ENCODE data around the gene ASB1. TPM values are rescaled to one million over a fixed set of nuclear protein-coding genes. Genes with fewer than 3 reads are reported as not detected.

ASB1 gene
- total and polyA plus RNA-seq, 9 of the 15 experiments (the other 6 are each of a cell fraction or from before 2014, with no cell fraction given): 6.3 to 37.7 (median 23.9) TPM

DNA sequence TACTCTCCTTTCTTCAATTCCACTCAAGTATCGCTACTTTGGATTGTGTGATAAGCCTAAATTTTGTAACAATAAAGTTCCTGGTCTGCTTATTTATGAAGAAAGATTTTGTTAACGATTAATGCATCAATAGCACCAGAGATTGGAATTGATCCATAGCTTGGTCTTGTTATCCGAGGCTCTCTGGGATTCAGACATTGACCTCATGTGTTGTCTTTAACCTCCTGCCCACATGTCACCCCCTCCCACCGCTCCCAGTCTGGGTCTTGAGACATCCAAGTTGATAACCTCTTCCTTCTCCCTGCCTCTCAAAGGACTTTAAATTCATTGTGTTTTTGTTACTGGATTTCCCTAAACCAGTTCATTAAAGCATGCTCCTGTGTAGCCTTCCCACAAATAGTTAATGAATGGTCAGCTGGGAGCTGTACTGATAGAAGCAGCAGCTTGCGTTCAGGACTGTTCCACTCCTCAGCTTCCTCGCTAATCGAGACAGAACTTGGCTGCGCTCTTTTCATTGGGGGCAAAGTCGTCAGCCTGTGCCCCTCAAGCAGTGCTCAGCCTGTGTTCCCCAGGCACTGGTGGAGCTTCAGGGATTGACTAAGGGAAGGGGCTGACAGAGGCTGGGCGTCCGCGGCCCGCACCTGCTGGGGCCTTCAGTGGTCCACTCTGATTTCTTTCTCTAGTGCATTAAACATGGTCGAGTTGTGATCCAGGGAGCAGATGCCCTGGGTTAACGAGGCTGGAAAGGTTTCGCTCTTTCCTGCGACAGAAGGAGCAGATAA, 18.9 kb downstream of the ASB1 start:
- no peak overlapping the region for H3K4me3 ChIP-seq
- no peak for FAIRE-seq
- H3K9me1 ChIP-seq (ENCODE audit: control insufficient read depth, insufficient read depth, low read length): peaks cover 1% of the 10 kb centered on the region
- POLR2A ChIA-PET: interaction anchor here (1.0 kb wide), 1 partner anchor 23 kb away, joined by 3 read pairs; no protein-coding TSS in a partner anchor
- no peaks in the 10 kb centered on the region for H3K27me3 ChIP-seq (ENCODE audit: control insufficient read depth in 2 of 2, insufficient read depth in 2 of 2, low read length in 2 of 2)
- H3K4me1 ChIP-seq (replicated peaks in 1 of 2; ENCODE audit: control insufficient read depth in 2 of 2, insufficient read depth in 2 of 2, low read length in 2 of 2): peaks cover 3% of the 10 kb centered on the region in 2 experiments; a peak in 3 of 5 replicates
- CTCF ChIA-PET (ENCODE audit: low intra/inter-chr PET ratio): no interaction called here
- H3K4me2 ChIP-seq (ENCODE audit: insufficient read depth, low read length): no peak overlapping the region
- H3K79me2 ChIP-seq (ENCODE audit: control insufficient read depth, insufficient read depth, low read length): peaks cover 34% of the 10 kb centered on the region
- H3K27ac ChIP-seq (ENCODE audit: extremely low read depth, low read depth, low read length): no peak overlapping the region
- intact Hi-C loops (cut with micrococcal nuclease) (no loop called here), in situ Hi-C loops (cut with MboI) (no loop called here)
- TF ChIP-seq E2F3 (CRISPR knock-in tag; IDR thresholded peaks at IDR 0.05) (no peak), ZNF347 (CRISPR knock-in tag; IDR thresholded peaks at IDR 0.05; ENCODE audit: low read depth) (no peak), UBTF (IDR thresholded peaks at IDR 0.05; ENCODE audit: borderline replicate concordance in 1 of 2, low read depth in 2 of 2, low read length in 2 of 2) (no peak), ZBTB1 (CRISPR knock-in tag; IDR thresholded peaks at IDR 0.05; ENCODE audit: borderline replicate concordance, low read depth) (no peak), POLR2A (conservative IDR thresholded peaks at IDR 0.05) (no peak), PYGO2 (tag; IDR thresholded peaks at IDR 0.05) (no peak), OTX1 (CRISPR knock-in tag; IDR thresholded peaks at IDR 0.05) (no peak), ZNF408 (CRISPR knock-in tag; IDR thresholded peaks at IDR 0.05; ENCODE audit: low read depth) (no peak)
- H3K9me3 ChIP-seq (replicated peaks; ENCODE audit: control insufficient read depth, insufficient read depth, low read depth, low read length): no peaks in the 10 kb centered on the region
- DNase-seq (ENCODE audit: extremely low read depth in 1 of 4, low spot score in 3 of 4): no peak
- H4K20me1 ChIP-seq (replicated peaks; ENCODE audit: control insufficient read depth, insufficient read depth, low read length): peaks cover 10% of the 10 kb centered on the region; the same call in 1 of the 2 replicates
- WGBS (ENCODE audit: insufficient coverage, low coverage, missing lambda C conversion rate): 92% methylated on average over 14 of the region's 17 CpGs
- BruUV-seq (replicated peaks): no TSS peak
- ATAC-seq: no peak
- H2AFZ ChIP-seq (ENCODE audit: low read depth, low read length): no peak overlapping the region
- peaks cover 89% of the 10 kb centered on the region; the same call in 2 of the 3 replicates for H3K36me3 ChIP-seq (ENCODE audit: control insufficient read depth, insufficient read depth, low read length)
- no peak overlapping the region for H3K9ac ChIP-seq (ENCODE audit: insufficient read depth in 1 of 2, low read depth in 2 of 2, low read length in 2 of 2)
